DND-41 (cell line): ENCODE measurements around the gene MMP8.

ENCODE experiments used
- ATAC-seq: fragments of 200-7000 bp; cut with Tn5 transposase; 3 replicates; pipeline ENCODE4 v1.9.1; 2021; ENCODE audit warnings: low read depth; ENCODE audit not compliant: insufficient read depth
- DNase-seq: peaks from one replicate; pipeline ENCODE4 v3.0.0-alpha.2; 2020
- H2AFZ ChIP-seq: 2 replicates; pipeline ENCODE4 v1.6.0; 2012; ENCODE audit warnings: low read depth, low read length
- H3K27ac ChIP-seq: 2 replicates; pipeline ENCODE4 v1.5.1; 2012; ENCODE audit warnings: low read length, inconsistent platforms
- H3K27me3 ChIP-seq: fragments of 200-600 bp; sonication (generic); 2 replicates; pipeline ENCODE4 v1.6.0; 2012; ENCODE audit warnings: low read length, mild to moderate bottlenecking, inconsistent platforms; ENCODE audit not compliant: insufficient read depth, poor library complexity
- H3K36me3 ChIP-seq: 2 replicates; pipeline ENCODE4 v1.5.1; 2012; ENCODE audit warnings: low read length, inconsistent platforms; ENCODE audit not compliant: insufficient read depth
- H3K4me1 ChIP-seq: 2 replicates; pipeline ENCODE4 v1.5.1; 2012; ENCODE audit warnings: mild to moderate bottlenecking, low read length; ENCODE audit not compliant: insufficient read depth
- H3K4me2 ChIP-seq: 2 replicates; pipeline ENCODE4 v1.6.0; 2012; ENCODE audit warnings: mild to moderate bottlenecking, moderate library complexity, low read length, inconsistent platforms; ENCODE audit not compliant: insufficient read depth
- H3K4me3 ChIP-seq, 2 experiments: fragments of 200-600 bp in 1 of 2; shearing (Covaris generic) in 1 of 2; 2 replicates each; pipeline ENCODE4 v1.5.1; 2012 to 2016; ENCODE audit warnings: inconsistent platforms in 2 of 2, low read length in 2 of 2, mild to moderate bottlenecking in 2 of 2, low read depth in 1 of 2, moderate library complexity in 1 of 2
- H3K79me2 ChIP-seq: 2 replicates; pipeline ENCODE4 v1.6.0; 2012; ENCODE audit warnings: low read length, inconsistent platforms; ENCODE audit not compliant: insufficient read depth
- H3K9ac ChIP-seq: 2 replicates; pipeline ENCODE4 v1.6.0; 2012; ENCODE audit warnings: low read depth, mild to moderate bottlenecking, inconsistent platforms, low read length, moderate library complexity
- H3K9me3 ChIP-seq: 2 replicates; pipeline ENCODE4 v1.5.1; 2012; ENCODE audit warnings: low read length, moderate library complexity, mild to moderate bottlenecking, inconsistent platforms; ENCODE audit not compliant: insufficient read depth, severe bottlenecking
- H4K20me1 ChIP-seq: 2 replicates; pipeline ENCODE4 v1.6.0; 2012; ENCODE audit warnings: low read length; ENCODE audit not compliant: insufficient read depth
- CTCF ChIP-seq: IDR thresholded peaks from 2 replicates; pipeline ENCODE4 v1.5.1; 2012; ENCODE audit warnings: borderline replicate concordance, low read length, moderate library complexity, mild to moderate bottlenecking; ENCODE audit not compliant: poor library complexity, severe bottlenecking; ENCODE audit errors: extremely low read depth
- EZH2 ChIP-seq: IDR thresholded peaks from 3 replicates; pipeline ENCODE4 v1.6.1; 2012; ENCODE audit warnings: borderline replicate concordance, low read depth, mild to moderate bottlenecking, moderate library complexity, low read length, inconsistent platforms; ENCODE audit not compliant: severe bottlenecking

Gene MMP8

DNA sequence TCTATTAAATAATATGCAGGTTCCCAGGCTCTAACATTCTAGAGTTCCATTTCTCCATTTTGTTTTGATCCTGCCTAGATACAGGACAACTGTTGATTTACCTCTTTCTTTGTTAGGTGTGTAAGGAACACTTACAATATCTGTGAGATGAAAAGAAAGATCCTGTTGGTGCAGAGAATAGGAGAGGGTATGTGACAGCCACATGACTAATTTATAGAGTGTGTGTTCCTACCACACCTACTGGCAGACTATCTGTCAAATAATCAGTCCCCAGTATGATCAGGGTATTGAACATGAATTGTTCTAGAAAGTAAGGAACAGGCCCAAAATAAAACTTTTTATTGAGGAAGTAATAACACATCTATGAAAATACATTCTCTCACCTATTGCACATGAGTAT lies 45.4 kb upstream of the MMP8 start:
- no peak overlapping the region for H3K4me3 ChIP-seq
- H3K9ac ChIP-seq, result no peak overlapping the region
- no peak for ATAC-seq
- no peaks in the 10 kb centered on the region for H3K36me3 ChIP-seq
- TF ChIP-seq EZH2, result no peak
- no peak for TF ChIP-seq CTCF
- no peak overlapping the region for H3K4me2 ChIP-seq
- no peaks in the 10 kb centered on the region for H3K79me2 ChIP-seq
- no peak for DNase-seq
- H4K20me1 ChIP-seq, result no peaks in the 10 kb centered on the region
- no peaks in the 10 kb centered on the region for H3K4me1 ChIP-seq
- H3K9me3 ChIP-seq, result no peaks in the 10 kb centered on the region
- H3K27me3 ChIP-seq, result peaks cover 2% of the 10 kb centered on the region
- H3K27ac ChIP-seq, result no peak overlapping the region
- H2AFZ ChIP-seq, result no peak overlapping the region

DNA sequence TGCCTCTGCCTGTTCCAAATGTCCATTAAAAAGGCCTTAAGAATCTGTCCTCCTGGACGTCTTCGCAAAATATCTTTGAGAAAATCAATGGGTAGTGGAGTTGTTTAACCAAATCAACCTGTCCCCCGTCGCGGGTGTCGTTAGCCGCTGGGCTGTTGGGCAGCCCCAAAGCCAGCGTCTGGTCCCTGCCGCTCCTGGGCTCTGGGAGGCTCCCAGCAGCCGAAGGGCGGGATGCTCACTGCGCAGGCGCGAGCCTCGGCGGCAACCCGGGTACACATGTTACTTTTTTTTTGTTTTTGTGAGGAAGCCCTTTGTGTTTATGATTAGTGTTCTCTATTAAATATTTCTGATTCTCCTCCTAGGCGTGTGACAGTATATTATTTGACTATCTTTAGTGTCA lies 43.0 kb upstream of the MMP8 start:
- no peak overlapping the region for H2AFZ ChIP-seq
- no peak overlapping the region for H3K9ac ChIP-seq
- no peaks in the 10 kb centered on the region for H3K9me3 ChIP-seq
- H3K27me3 ChIP-seq, result peaks cover 5% of the 10 kb centered on the region
- no peak overlapping the region for H3K27ac ChIP-seq
- H3K36me3 ChIP-seq, result no peaks in the 10 kb centered on the region
- no peak overlapping the region for H3K4me2 ChIP-seq
- no peak for ATAC-seq
- H3K79me2 ChIP-seq, result no peaks in the 10 kb centered on the region
- no peaks in the 10 kb centered on the region for H4K20me1 ChIP-seq
- H3K4me1 ChIP-seq, result no peaks in the 10 kb centered on the region
- H3K4me3 ChIP-seq, result no peak overlapping the region
- DNase-seq, result no peak
- TF ChIP-seq CTCF (no peak), EZH2 (no peak)

DNA sequence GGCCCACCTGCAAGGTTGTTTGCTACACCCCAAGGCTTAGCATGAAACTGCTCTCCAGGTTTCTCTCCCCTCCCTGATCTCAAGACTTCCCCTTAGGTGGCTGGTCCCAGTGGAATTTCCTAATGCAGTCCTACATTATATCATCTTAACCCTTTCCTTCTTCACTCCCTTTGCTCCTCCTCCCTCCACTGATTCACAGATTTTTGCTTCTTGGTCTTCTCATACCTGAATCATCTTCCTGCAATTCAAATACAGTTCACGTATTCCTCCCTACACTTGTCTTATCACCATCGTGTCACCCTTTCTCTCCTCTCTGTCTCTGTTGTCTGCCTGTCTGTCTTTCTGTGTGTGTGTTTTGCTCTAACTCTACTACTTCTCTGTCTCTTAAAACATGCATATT lies 38.7 kb upstream of the MMP8 start:
- Histone ChIP-seq H3K4me1 (no peaks in the 10 kb centered on the region), H3K4me3 (no peak overlapping the region), H3K79me2 (no peaks in the 10 kb centered on the region), H4K20me1 (no peaks in the 10 kb centered on the region), H3K36me3 (no peaks in the 10 kb centered on the region), H2AFZ (no peak overlapping the region), H3K27me3 (peaks cover 5% of the 10 kb centered on the region), H3K9me3 (no peaks in the 10 kb centered on the region), H3K9ac (no peak overlapping the region), H3K27ac (no peak overlapping the region), H3K4me2 (no peak overlapping the region)
- ATAC-seq, result no peak
- TF ChIP-seq EZH2 (no peak), CTCF (no peak)
- DNase-seq, result no peak

DNA sequence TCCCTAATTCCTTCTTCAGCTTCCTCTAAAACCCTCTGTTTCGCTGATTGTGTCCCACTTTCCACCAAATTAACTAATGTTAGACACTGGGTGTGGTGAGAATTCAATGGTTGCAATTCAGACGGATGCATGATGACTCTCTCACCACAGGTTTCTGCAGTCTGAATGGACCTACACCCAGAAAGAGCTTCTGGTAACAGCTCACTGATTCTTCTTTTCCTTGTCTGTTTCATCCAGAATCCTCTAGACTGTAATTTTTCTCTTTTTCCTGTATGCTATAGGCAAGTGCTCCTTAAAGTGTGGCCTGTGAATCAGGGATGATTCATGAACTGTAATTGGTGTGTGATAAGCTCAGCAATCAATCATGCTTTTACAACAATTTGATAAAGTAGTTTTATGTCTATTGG lies 37.6 kb upstream of the MMP8 start:
- Histone ChIP-seq H3K4me2 (no peak overlapping the region), H3K79me2 (no peaks in the 10 kb centered on the region), H4K20me1 (no peaks in the 10 kb centered on the region), H3K9me3 (no peaks in the 10 kb centered on the region), H3K27ac (no peak overlapping the region), H3K27me3 (peaks cover 13% of the 10 kb centered on the region), H3K4me1 (no peaks in the 10 kb centered on the region), H3K4me3 (no peak overlapping the region), H2AFZ (no peak overlapping the region), H3K36me3 (no peaks in the 10 kb centered on the region), H3K9ac (no peak overlapping the region)
- DNase-seq, result no peak
- ATAC-seq, result no peak
- TF ChIP-seq EZH2, result no peak
- TF ChIP-seq CTCF, result no peak
